Activated CD4-positive, alpha-beta T cell treated with anti-CD3 and anti-CD28 coated beads, Interleukin-2, amount 50 U/mL, for 48 hours (primary cell): Measurements from ENCODE around the gene SKIDA1.
"Not testable (repeated sequence)": the region's sequence is repeated elsewhere in the genome, so short reads cannot be mapped to it uniquely, and the experiment has no call there.

Experiments
- DNase-seq, 2 experiments: peaks; one replicate each; pipeline ENCODE4 v3.0.0-alpha.2; 2020

Gene SKIDA1

DNA sequence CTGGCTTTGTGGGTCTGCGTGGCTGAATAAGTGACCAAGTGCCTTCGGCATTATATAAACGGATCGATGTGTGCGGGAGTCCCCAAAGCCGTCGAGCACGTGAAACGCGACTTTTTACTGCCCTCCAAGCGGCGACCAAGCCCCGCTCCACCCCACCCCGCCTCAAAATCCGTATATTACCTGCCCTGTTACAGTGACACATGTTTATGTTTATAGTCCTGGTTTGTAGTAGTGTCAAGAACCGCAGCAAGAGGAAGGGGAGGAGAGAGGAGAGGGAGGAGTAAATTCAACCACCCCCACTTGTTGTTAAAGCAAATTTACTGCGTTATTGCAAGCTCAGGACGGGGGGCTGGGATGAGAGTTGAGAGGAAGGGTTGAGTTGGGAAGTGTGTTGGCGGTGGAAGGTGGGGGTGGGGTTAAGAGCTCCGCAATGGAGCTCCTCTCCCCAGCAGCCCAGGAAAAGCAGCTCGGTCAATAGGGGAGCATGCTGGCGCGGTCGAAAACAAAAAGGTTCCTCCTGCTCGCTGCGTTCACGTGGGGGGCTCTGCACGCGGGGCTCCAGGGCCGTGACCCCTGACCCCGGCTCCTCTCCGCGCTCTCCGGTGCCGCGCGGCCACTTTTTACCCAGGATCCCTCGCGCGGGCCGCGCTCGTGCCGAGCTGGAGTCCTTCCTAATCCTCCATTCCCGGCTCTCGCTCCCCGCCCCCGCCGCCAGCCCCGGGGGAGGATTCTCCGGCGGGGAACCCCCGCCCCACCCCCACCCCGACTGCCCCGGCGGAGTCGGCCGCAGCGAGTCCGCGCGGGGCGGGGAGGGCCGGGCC is at the start of gene SKIDA1:
Gene SKIDA1, minus strand, starts transcription at position 316 of the 821 bp plus-strand sequence. CDS start 7,860 bp downstream, outside the sequence.
- peak; percentile 72 to 79 for DNase-seq

- DNase-seq: not testable (repeated sequence)
These were observed 49.0 kb upstream of the SKIDA1 start for GRCh38 chr10:21574514-21574913.

DNA sequence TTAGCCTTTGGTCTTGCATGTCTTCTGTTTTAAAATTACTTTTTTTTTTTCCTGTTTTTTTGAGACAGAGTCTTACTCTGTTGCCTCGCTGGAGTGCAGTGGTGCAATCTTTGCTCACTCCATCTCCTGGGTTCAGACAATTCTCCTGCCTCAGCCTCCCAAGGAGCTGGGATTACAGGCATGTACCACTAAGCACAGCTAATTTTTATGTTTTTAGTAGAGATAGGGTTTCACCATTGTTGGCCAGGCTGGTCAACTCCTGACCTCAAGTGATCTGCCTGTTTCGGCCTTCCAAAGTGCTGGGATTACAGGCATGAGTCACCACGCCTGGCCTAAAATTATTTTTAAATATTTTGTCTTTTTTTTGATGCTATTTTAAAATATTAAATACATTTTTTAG is 47.1 kb upstream of the SKIDA1 start:
- no peak for DNase-seq

GRCh38 chr10:21570761-21571521 is 45.5 kb upstream of the SKIDA1 start:
- DNase-seq: no peak

DNA sequence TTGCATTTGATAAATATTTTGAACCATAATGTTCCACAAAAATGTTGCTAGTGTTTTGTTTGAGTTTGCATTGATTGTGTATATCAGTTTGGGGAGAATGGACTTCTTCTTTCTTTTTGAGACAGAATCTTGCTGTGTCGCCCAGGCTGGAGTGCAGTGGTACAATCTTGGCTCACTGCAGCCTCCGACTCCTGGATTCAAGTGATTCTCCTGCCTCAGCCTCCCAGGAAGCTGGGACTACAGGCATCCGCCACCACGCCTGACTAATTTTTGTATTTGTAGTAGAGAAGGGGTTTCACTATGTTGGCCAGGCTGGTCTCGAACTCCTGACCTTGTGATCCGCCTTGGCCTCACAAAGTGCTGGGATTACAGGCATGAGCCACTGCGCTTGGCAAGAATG is 33.5 kb upstream of the SKIDA1 start:
- DNase-seq: not testable (repeated sequence)

DNA sequence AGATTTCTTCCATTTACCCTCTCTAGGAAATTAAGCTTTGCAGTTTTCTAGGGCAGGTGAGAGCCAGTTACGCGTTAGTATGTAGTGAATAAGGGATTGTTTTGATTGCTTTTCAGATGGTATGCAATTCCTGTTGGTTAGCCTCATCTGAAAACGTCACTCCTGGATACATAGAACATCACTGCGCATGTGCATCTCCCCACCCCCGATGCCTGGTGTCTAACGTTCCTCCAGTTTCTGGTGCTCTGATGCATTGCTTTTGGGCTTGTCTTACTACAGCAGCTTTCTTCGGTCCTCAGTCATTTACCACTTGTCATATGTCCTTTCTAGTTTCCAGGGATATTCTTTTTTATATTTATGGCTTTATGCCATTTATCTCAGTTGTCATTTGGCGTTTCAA is 31.0 kb upstream of the SKIDA1 start:
- DNase-seq: no peak

DNA sequence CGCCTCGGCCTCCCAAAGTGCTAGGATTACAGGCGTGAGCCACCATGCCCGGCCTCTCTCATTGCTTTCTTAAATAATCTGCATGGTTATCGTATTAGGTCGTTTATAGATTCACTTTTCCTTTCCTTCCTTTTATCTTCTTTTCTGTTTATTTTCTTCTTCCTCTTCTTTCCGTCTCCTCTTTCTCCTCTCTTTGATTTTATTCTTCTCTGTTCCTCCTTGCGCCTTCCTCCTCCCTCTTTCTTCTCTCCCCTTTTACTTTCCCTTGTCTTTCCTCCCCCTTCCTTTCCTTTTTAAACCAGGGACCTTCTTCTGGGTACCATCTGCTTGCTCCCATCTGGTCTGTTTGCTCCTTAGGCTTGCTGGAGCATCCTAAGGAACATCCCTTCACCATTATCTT is 27.2 kb upstream of the SKIDA1 start:
- DNase-seq: no peak

- no peak for DNase-seq
These were observed 21.8 kb upstream of the SKIDA1 start for GRCh38 chr10:21547246-21547645.

DNA sequence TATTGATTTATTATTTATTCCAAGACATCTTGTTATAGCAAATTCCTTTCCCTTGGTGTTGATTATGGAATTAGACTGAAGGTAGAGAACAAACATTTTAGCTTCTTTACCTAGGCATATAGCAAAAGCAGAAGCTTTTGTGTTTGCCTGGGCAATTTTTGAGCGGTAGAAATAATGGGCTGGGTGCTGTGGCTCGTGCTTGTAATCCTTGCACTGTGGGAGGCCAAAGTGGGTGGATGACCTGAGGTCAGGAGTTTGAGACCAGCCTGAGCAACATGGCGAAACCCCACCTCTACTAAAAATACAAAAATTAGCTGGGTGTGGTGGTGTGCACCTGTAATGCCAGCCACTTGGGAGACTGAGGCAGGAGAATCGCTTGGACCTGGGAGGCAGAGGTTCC is 15.2 kb upstream of the SKIDA1 start:
- not testable (repeated sequence) for DNase-seq

- DNase-seq: no peak
These were observed 11.4 kb upstream of the SKIDA1 start for GRCh38 chr10:21536874-21537273.

GRCh38 chr10:21535976-21536375 is 10.5 kb upstream of the SKIDA1 start:
- DNase-seq: not testable (repeated sequence)

DNA sequence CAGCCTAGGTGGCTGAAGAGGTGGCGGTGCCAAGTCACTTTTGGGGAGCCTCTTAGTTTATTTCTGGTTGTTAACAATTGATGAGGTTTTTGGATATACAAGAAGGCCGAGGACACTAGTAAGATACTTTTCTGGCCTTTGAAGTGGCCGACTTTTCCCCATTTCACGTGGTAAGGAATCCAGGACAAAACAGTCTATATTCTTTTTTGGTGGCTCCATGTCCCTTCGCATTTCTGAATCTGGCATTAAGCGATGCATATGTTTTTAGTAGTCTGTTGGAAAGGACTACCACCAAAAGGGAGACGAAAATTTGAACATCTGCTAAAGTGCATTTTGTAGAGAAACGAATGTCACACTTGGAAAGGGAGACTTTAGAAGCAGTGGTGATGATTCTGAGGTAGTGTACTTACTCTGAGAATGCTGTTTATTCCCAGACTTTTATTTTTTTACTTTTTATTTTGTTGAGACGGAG is 10.0 kb upstream of the SKIDA1 start:
- no peak for DNase-seq

DNA sequence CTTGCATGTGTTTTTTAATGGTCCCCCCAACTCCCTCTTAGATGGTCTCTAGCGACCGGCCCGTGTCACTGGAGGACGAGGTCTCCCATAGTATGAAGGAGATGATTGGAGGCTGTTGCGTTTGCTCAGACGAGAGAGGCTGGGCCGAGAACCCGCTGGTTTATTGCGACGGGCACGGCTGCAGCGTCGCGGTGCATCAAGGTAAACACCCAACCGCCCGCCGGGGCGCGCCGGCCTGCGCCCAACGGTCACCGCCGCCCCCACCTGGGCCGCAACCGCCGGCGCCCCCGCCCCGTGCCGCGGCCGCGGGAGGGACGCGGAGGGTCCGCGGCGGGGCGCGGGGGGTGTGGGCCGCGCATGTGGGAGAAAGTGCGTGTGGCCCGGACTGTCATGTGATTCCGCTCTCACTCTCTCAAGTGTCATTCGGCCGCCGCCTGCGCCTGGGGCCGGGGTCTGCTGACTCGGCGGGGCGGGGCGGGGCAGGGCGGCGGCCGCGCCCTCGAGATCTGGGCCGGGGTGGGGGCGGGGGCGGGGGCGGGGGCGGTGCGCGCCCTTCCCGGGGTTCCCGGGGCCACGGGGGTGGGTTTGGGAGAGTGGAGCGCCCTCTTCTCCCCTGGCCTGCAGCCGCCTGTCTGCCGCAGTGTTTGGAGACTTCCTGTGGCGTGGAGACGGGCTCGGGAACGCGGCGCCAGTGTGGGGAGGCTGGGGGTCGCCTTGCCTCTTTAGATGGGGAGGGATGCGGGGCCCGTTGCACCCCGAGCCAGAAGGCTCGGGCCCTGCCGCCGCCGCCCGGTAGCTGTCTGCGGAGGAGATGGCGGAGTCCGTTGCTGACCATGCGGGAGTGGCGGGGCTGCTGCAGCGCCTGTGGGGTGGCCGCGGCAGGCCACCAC is 9.4 kb upstream of the SKIDA1 start:
- DNase-seq: peak; percentile 49 to 50

DNA sequence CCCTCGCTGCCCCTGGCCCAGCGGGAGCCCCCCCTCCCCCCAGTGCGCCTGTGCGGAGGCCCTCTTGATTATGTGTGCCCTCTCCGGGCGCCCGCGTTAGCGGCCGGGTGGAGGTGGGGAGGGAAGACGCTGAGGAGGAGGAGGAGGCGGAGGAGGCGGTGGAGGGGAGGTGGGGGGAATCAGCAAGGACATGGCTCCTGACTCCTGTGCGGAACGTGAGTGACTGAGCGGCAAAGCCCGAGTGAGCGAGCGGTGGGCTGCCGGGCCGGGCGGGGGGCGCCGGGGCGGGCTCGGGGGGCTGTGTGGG is 8.8 kb upstream of the SKIDA1 start:
- no peak for DNase-seq

GRCh38 chr10:21533467-21534279 is 8.2 kb upstream of the SKIDA1 start, which contains the start of gene MLLT10:
MLLT10 (plus strand) TSS chr10:21534232; CDS start chr10:21534645, 413 bp downstream.
- DNase-seq: peak; percentile 85 to 88

- no peak for DNase-seq
These were observed 7.4 kb upstream of the SKIDA1 start for GRCh38 chr10:21532694-21533466.

- DNase-seq: no peak
These were observed 5.7 kb upstream of the SKIDA1 start for GRCh38 chr10:21531164-21531563.

DNA sequence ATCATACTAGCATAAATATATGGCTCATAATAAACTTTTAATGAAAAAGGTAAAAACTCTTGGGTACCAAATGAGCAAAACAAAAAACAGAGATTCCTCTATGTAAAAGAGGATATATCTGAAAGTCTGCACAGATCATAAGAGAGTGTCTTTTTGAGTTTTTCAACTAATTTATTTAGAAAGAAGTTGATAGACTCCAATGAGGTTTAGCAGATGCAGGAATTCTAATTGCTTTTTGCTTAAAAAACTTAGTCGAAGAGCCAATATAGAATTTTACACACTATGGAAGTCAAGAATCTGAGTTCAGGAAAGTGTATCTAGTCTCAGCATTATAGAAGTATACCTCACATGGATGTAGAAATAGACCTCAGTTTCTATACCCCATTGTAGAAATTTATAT is 5.2 kb upstream of the SKIDA1 start:
- DNase-seq: no peak

GRCh38 chr10:21530168-21530567 is 4.7 kb upstream of the SKIDA1 start:
- DNase-seq: no peak

GRCh38 chr10:21529032-21529910 is 3.8 kb upstream of the SKIDA1 start:
- no peak for DNase-seq
